Measurements from ENCODE around the gene B4GALT4. TPM values are rescaled to one million over a fixed set of nuclear protein-coding genes. Genes with fewer than 3 reads are reported as not detected.

The B4GALT4 gene
- total and polyA plus RNA-seq, 2 of the 4 experiments (the other 2 are of a cell fraction): 27.0 to 30.3 TPM

GRCh38 chr3:119227070-119227850 is 13.4 kb downstream of the B4GALT4 start:
- in situ Hi-C loops (cut with MboI; ENCODE audit: low sequenced_read_pairs) (no loop called here), intact Hi-C loops (cut with micrococcal nuclease) (loop anchor here (5.0 kb wide), 2 partner anchors 35 to 130 kb away; no protein-coding TSS in a partner anchor), dilution Hi-C loops (cut with HindIII; ENCODE audit: low sequenced_read_pairs, unreplicated experiment) (no loop called here)
- peaks cover 34 to 35% of the 10 kb centered on the region in 2 experiments for H3K79me1 ChIP-seq (ENCODE audit: low read depth in 1 of 2, low read length in 2 of 2)
- H3K9me3 ChIP-seq (ENCODE audit: control insufficient read depth, insufficient read depth, low read length): no peaks in the 10 kb centered on the region
- DNase-seq (no peak), ATAC-seq (ENCODE audit: low read depth) (peak; percentile 45)
- no peak overlapping the region for H2AK9ac ChIP-seq (replicated peaks; ENCODE audit: low read depth, low read length, poor library complexity)
- H3K23ac ChIP-seq (ENCODE audit: low read depth, low read length): peak overlapping the region; percentile 51; the same call in 1 of the 2 replicates
- H3K9me1 ChIP-seq (ENCODE audit: insufficient read depth, low read length): peaks cover 13% of the 10 kb centered on the region
- H3K27me3 ChIP-seq (ENCODE audit: control insufficient read depth, insufficient read depth, low read length): no peaks in the 10 kb centered on the region
- H2BK5ac ChIP-seq (ENCODE audit: low read depth, low read length, poor library complexity, severe bottlenecking): no peak overlapping the region
- no peaks in the 10 kb centered on the region for H4K20me1 ChIP-seq (ENCODE audit: insufficient read depth, low read length)
- no peak overlapping the region for H2AK5ac ChIP-seq (ENCODE audit: low read depth, low read length)
- H4K91ac ChIP-seq (ENCODE audit: insufficient read depth, low read depth, low read length): no peak overlapping the region
- H3K36me3 ChIP-seq (ENCODE audit: control insufficient read depth, insufficient read depth, low read length): peaks cover 47% of the 10 kb centered on the region
- CTCF ChIA-PET: interaction anchor here (0.6 to 1.0 kb wide), 5 partner anchors 10 to 1813 kb away, joined by 3 to 5 read pairs (median 4); partner anchors contain the start of genes B4GALT4 and TEX55
- no peak for TF ChIP-seq POLR2A (IDR thresholded peaks at IDR 0.05; ENCODE audit: low read depth, low read length)
- TF ChIP-seq CEBPB (IDR thresholded peaks at IDR 0.05; ENCODE audit: low read depth, low read length): no peak
- no peak for TF ChIP-seq MAFK (IDR thresholded peaks at IDR 0.05; ENCODE audit: low read depth, low read length)
- no peak for TF ChIP-seq CHD1 (IDR thresholded peaks at IDR 0.05; ENCODE audit: low read depth, low read length)
- TF ChIP-seq MXI1 (IDR thresholded peaks at IDR 0.05; ENCODE audit: borderline replicate concordance, low read depth, low read length): no peak
- no peak for TF ChIP-seq RCOR1 (IDR thresholded peaks at IDR 0.05; ENCODE audit: insufficient replicate concordance, low read length)
- TF ChIP-seq SMC3 (IDR thresholded peaks at IDR 0.05; ENCODE audit: low read depth, low read length): no peak
- no peak for TF ChIP-seq NFE2L2 (IDR thresholded peaks at IDR 0.05; ENCODE audit: low read depth, low read length)
- TF ChIP-seq MAZ (IDR thresholded peaks at IDR 0.05; ENCODE audit: borderline replicate concordance, low read depth, low read length): no peak
- no peak for TF ChIP-seq ELK1 (IDR thresholded peaks at IDR 0.05; ENCODE audit: borderline replicate concordance, low read depth, low read length)
- H2BK15ac ChIP-seq (ENCODE audit: low read depth, low read length): no peak overlapping the region
- H3K9ac ChIP-seq (ENCODE audit: low read depth, low read length): no peak overlapping the region
- no peak overlapping the region for H3K27ac ChIP-seq (ENCODE audit: insufficient read depth, low read length)
- H3K56ac ChIP-seq (ENCODE audit: extremely low read depth, insufficient read depth, low read length): no peak overlapping the region
- no peak overlapping the region for H3K18ac ChIP-seq (ENCODE audit: low read depth, low read length)
- no peak overlapping the region for H3K4me2 ChIP-seq (ENCODE audit: low read depth, low read length)
- H4K8ac ChIP-seq (ENCODE audit: low read depth in 2 of 2, low read length in 2 of 2): no peak overlapping the region
- POLR2A ChIA-PET (ENCODE audit: unreplicated experiment): interaction anchor here (0.6 kb wide), 1 partner anchor 12 kb away, joined by 8 read pairs; no protein-coding TSS in a partner anchor
- H2BK20ac ChIP-seq (ENCODE audit: low read depth, low read length): no peak overlapping the region
- no peak overlapping the region for H4K5ac ChIP-seq (ENCODE audit: low read depth, low read length)
- no peak overlapping the region for H3K14ac ChIP-seq (replicated peaks; ENCODE audit: low read depth, low read length)
- H3K4me3 ChIP-seq (ENCODE audit: insufficient read depth, low read depth, low read length): no peak overlapping the region
- no peak overlapping the region for H3K4ac ChIP-seq (ENCODE audit: low read depth, low read length)
- WGBS, 2 experiments (ENCODE audit: extremely low coverage in 2 of 2, insufficient read length in 1 of 2): no CpG with 5 or more reads among the region's 6 CpGs
- H3K4me1 ChIP-seq (ENCODE audit: control insufficient read depth, insufficient read depth, low read length): peaks cover 13% of the 10 kb centered on the region
- no peak overlapping the region for H2BK120ac ChIP-seq (ENCODE audit: low read depth, low read length)
- no peak overlapping the region for H2AFZ ChIP-seq (replicated peaks; ENCODE audit: low read length, poor library complexity)
- BruUV-seq (replicated peaks): no TSS peak
